Measurements from ENCODE around the gene ZNF787. TPM values are rescaled to one million over a fixed set of nuclear protein-coding genes. Genes with fewer than 3 reads are reported as not detected.

The ZNF787 gene
- total RNA-seq, 2 experiments from 2014 or later, result 30.6 to 31.7 TPM

- POLR2A ChIA-PET, result no interaction called here
- no peak overlapping the region for H3K4me3 ChIP-seq (ENCODE audit: low read depth, low read length, poor library complexity, severe bottlenecking)
- CTCF ChIA-PET (ENCODE audit: unreplicated experiment), result no interaction called here
- intact Hi-C loops (cut with micrococcal nuclease; ENCODE audit: unreplicated experiment), result no loop called here
- no peaks in the 10 kb centered on the region for H3K9me3 ChIP-seq (ENCODE audit: low read length)
- no peaks in the 10 kb centered on the region for H3K9me2 ChIP-seq (ENCODE audit: insufficient read depth, low read length)
- H3K4me1 ChIP-seq (ENCODE audit: insufficient read depth, low read length, poor library complexity, severe bottlenecking), result peaks cover 4% of the 10 kb centered on the region
- peaks cover 6% of the 10 kb centered on the region for H3K79me2 ChIP-seq (ENCODE audit: insufficient read depth, low read depth, low read length)
- H4K20me1 ChIP-seq (ENCODE audit: insufficient read depth, low read length), result no peaks in the 10 kb centered on the region
- no peak overlapping the region for H2AFZ ChIP-seq (ENCODE audit: low read length)
- BruUV-seq (replicated peaks), result no TSS peak
- no peak overlapping the region for H3K27ac ChIP-seq (ENCODE audit: low read depth, low read length, poor library complexity, severe bottlenecking)
- peaks cover 24% of the 10 kb centered on the region for H3K36me3 ChIP-seq (ENCODE audit: insufficient read depth, low read length)
- DNase-seq (ENCODE audit: low spot score), result no peak
- TF ChIP-seq EZH2phosphoT487 (IDR thresholded peaks at IDR 0.05; ENCODE audit: borderline replicate concordance, low read depth, low read length), result no peak
- TF ChIP-seq CTCF (conservative IDR thresholded peaks at IDR 0.05; ENCODE audit: low read length), result no peak
- H3K4me2 ChIP-seq (ENCODE audit: low read length), result no peak overlapping the region
Measured at GRCh38 chr19:56146904-56147303, 25.8 kb upstream of the ZNF787 start.

GRCh38 chr19:56145698-56146097 is 24.6 kb upstream of the ZNF787 start:
- Histone ChIP-seq H3K4me3 (ENCODE audit: low read depth, low read length, poor library complexity, severe bottlenecking) (no peak overlapping the region), H3K36me3 (ENCODE audit: insufficient read depth, low read length) (peaks cover 24% of the 10 kb centered on the region), H3K79me2 (ENCODE audit: insufficient read depth, low read depth, low read length) (peaks cover 9% of the 10 kb centered on the region), H3K27ac (ENCODE audit: low read depth, low read length, poor library complexity, severe bottlenecking) (no peak overlapping the region), H2AFZ (ENCODE audit: low read length) (no peak overlapping the region), H3K9me2 (ENCODE audit: insufficient read depth, low read length) (no peaks in the 10 kb centered on the region), H3K4me2 (ENCODE audit: low read length) (no peak overlapping the region), H4K20me1 (ENCODE audit: insufficient read depth, low read length) (no peaks in the 10 kb centered on the region), H3K9me3 (ENCODE audit: low read length) (no peaks in the 10 kb centered on the region), H3K4me1 (ENCODE audit: insufficient read depth, low read length, poor library complexity, severe bottlenecking) (peaks cover 7% of the 10 kb centered on the region)
- no TSS peak for BruUV-seq (replicated peaks)
- ChIA-PET POLR2A (interaction anchor here (1.0 kb wide), 1 partner anchor 539 kb away, joined by 3 read pairs; no protein-coding TSS in a partner anchor), CTCF (ENCODE audit: unreplicated experiment) (no interaction called here)
- no peak for DNase-seq (ENCODE audit: low spot score)
- intact Hi-C loops (cut with micrococcal nuclease; ENCODE audit: unreplicated experiment), result no loop called here
- TF ChIP-seq CTCF (conservative IDR thresholded peaks at IDR 0.05; ENCODE audit: low read length) (no peak), EZH2phosphoT487 (IDR thresholded peaks at IDR 0.05; ENCODE audit: borderline replicate concordance, low read depth, low read length) (no peak)

- POLR2A ChIA-PET, result no interaction called here
- no TSS peak for BruUV-seq (replicated peaks)
- TF ChIP-seq EZH2phosphoT487 (IDR thresholded peaks at IDR 0.05; ENCODE audit: borderline replicate concordance, low read depth, low read length) (no peak), CTCF (conservative IDR thresholded peaks at IDR 0.05; ENCODE audit: low read length) (no peak)
- Histone ChIP-seq H3K4me2 (ENCODE audit: low read length) (no peak overlapping the region), H3K4me3 (ENCODE audit: low read depth, low read length, poor library complexity, severe bottlenecking) (no peak overlapping the region), H3K9me2 (ENCODE audit: insufficient read depth, low read length) (no peaks in the 10 kb centered on the region), H3K9me3 (ENCODE audit: low read length) (no peaks in the 10 kb centered on the region), H3K36me3 (ENCODE audit: insufficient read depth, low read length) (peaks cover 21% of the 10 kb centered on the region), H2AFZ (ENCODE audit: low read length) (no peak overlapping the region), H3K4me1 (ENCODE audit: insufficient read depth, low read length, poor library complexity, severe bottlenecking) (peaks cover 11% of the 10 kb centered on the region), H4K20me1 (ENCODE audit: insufficient read depth, low read length) (no peaks in the 10 kb centered on the region), H3K27ac (ENCODE audit: low read depth, low read length, poor library complexity, severe bottlenecking) (no peak overlapping the region), H3K79me2 (ENCODE audit: insufficient read depth, low read depth, low read length) (peaks cover 9% of the 10 kb centered on the region)
- DNase-seq (ENCODE audit: low spot score), result no peak
- CTCF ChIA-PET (ENCODE audit: unreplicated experiment), result no interaction called here
- intact Hi-C loops (cut with micrococcal nuclease; ENCODE audit: unreplicated experiment), result loop anchor here (5.0 kb wide), 1 partner anchor 503 kb away; the partner anchor contains the start of genes ZNF580 and ZNF581
Measured at GRCh38 chr19:56144831-56145230, 23.7 kb upstream of the ZNF787 start.
